Mononuclear cell (primary cell): Measurements from ENCODE around the gene GALNT18. TPM values are rescaled to one million over a fixed set of nuclear protein-coding genes. Genes with fewer than 3 reads are reported as not detected.

Experiments used
- H3K27me3 ChIP-seq: 2 replicates; pipeline ENCODE4 v1.6.0; 2011; ENCODE audit warnings: low read length, control low read depth; ENCODE audit not compliant: insufficient read depth
- H3K4me1 ChIP-seq: 2 replicates; pipeline ENCODE4 v1.5.1; 2011; ENCODE audit warnings: mild to moderate bottlenecking, low read length, control low read depth; ENCODE audit not compliant: insufficient read depth
- H3K4me3 ChIP-seq: 2 replicates; pipeline ENCODE4 v1.5.1; 2011; ENCODE audit warnings: mild to moderate bottlenecking, low read length, moderate library complexity
- H3K9me3 ChIP-seq: 2 replicates; pipeline ENCODE4 v1.5.1; 2011; ENCODE audit warnings: low read depth, mild to moderate bottlenecking, control low read depth, low read length
- total RNA-seq: library from RNA; depleted of rRNA; stranded (reverse); fragments of >200 nt; gene quantifications from one replicate; pipeline ENCODE4 v1.2.3, GENCODE V29; 2012

GALNT18 gene
- total RNA-seq, 1 donor, result 0.21 TPM

DNA sequence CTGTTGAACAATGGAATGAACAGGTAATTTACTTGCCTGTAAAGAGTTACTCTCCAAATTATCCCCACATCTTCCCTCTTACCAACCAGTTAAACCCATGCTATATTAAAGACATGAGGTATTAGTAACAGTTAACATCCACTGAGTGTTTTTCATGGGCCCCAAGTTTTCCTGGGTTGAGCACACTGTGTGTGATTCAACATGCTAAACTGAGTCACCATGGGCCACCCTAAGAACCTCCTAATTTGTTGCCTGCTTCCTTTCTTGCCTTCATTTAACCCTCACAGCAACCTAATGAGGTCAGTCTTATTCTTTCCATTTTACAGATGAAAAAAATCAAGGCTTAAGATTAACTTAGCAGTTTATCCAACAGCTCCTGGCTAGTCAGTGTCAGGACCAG lies 51.0 kb downstream of the GALNT18 start:
- Histone ChIP-seq H3K4me1 (no peaks in the 10 kb centered on the region), H3K27me3 (no peaks in the 10 kb centered on the region), H3K4me3 (no peak overlapping the region), H3K9me3 (no peaks in the 10 kb centered on the region)

DNA sequence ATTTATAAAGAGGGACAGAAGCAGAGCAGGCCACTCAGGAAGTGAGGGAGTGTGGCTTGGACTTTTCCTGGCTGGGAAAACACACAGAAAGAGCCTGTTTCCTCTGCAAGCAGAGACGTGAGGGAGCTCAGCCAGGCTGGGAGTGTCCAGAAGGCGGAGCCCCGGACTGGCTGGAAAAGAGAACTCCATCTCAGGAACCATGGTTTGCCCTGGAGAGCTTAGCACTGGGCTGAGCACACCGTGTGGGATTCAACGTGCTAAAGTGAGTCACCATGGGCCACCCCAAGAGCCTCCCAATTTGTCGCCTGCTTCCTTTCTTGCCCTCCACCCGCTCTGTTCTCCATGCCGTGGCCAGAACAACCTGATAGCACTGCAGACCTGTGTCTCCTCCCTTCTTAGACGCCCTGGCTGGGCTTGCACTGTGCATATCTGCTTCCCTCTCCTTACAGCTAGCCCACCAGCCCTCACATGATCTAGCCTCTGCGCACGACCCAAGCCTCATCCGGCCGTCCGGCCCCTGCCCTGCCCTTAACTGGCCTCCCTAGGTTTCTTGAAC lies 51.8 kb downstream of the GALNT18 start:
- Histone ChIP-seq H3K4me1 (no peaks in the 10 kb centered on the region), H3K9me3 (no peaks in the 10 kb centered on the region), H3K27me3 (no peaks in the 10 kb centered on the region), H3K4me3 (no peak overlapping the region)

DNA sequence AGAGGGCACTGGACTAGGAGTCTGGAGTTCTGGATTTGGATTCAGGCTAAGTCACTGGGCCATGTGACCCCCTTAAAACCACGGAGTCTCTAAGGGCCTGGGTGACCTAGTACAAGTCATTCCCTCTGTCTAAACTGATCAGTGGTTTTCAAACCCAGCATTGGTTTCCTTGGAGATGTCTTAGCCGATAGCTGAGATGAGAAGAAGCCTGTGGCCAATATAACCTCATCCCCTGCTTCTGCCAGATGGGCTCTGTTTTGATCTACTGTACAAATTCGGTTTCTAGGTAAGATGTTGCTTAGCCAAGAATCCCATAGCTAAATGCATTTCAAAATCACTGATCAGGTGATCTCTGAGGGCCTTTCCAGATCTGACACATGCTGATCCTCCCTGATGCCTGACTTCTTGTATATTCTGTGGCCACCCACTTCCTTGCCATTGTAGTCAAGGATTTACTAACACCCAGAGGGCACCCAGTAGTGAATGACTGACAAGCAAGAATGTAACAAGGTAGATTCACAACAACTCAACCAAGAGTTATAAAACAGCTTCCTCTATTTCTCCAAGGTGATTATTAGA lies 53.1 kb downstream of the GALNT18 start:
- Histone ChIP-seq H3K9me3 (no peaks in the 10 kb centered on the region), H3K27me3 (no peaks in the 10 kb centered on the region), H3K4me1 (no peaks in the 10 kb centered on the region), H3K4me3 (no peak overlapping the region)

DNA sequence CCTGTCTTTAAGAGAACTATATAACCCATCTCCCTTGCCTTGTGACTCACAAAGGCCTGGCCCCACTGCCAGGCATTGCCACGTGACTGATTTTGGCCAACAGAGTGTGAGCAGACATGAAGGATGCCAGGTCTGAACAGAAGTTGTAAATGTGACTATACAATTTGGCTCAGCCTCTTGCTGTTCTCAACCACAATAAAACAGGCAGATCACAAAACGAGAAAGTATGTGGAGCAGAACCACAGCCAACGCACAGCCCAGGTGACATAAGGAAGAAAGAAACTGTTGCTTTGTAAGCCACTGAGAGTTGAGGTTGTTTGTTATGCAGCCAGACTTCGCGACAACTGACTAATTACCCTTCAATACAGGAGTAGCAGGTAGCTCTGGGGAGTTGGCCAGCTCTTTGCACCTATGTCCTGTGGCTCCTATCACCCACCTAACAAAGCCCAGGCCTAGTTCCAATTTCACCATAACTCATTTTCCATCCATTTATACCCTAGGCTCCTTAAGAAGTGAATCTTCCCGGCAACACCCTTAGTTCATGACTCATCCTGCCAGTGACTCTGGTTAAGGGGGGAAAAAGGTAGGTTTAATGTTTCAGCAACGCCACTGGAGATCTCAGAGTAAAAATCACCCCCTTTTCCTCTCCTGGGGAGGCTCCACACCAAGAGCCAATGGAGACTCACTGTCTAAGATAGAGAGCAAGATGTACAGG lies 53.7 kb downstream of the GALNT18 start:
- Histone ChIP-seq H3K27me3 (no peaks in the 10 kb centered on the region), H3K4me1 (no peaks in the 10 kb centered on the region), H3K9me3 (no peaks in the 10 kb centered on the region), H3K4me3 (no peak overlapping the region)

DNA sequence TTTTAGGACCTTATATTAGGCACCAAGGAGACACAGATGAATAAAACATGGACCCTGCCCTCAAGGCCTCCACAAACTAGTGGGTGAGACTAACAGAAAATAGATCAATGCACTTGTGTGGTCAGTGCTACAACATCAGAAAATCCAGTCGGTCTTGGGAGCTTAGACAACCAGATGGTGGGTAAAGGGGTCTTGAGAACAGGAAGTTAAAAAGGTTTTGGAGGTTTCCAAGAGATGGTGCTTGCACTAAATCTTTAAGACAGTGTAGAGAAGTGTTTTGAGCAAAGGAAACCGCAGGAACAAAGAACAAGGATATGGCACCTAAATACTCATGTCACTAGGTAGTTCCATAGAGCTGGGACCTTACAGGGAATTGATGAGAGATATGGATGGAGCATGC lies 56.2 kb downstream of the GALNT18 start:
- Histone ChIP-seq H3K4me1 (no peaks in the 10 kb centered on the region), H3K27me3 (no peaks in the 10 kb centered on the region), H3K9me3 (no peaks in the 10 kb centered on the region), H3K4me3 (no peak overlapping the region)

DNA sequence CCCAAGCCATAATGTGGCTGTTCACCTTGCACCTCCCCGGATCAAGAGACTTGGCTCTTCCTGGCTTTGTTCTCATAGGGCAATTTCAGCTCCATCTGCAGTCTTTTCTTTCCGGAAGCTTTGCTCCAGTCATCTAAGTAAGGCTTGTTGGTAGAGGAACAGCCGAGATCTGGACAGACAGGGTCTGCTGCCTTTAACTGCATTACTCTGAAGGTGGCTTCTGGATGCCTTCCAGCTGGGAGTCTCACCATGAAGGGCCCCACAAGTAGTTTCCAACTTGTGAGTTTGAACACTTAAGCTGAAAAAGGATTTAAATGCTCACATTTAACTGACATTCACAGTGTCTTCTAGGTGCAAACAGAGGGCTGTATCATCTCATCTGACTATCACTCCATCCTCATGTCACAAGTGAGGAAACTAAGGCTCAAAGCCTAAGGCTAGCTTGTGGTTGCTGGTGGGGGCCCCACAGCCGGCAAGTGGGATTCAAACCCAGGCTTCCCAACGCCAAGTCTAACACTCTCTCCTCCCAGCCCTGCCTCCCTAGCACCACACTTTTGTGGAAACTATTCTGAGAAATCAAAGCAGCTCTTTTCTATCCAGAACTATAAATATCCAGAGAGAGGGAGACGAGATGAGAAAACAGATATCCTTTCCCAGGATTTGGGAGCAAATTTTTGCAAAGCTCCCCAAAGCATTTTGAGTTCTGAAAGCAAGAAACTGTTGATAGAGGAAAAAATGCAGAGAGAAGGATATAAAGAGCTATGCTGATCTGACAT lies 58.4 kb downstream of the GALNT18 start:
- Histone ChIP-seq H3K9me3 (no peaks in the 10 kb centered on the region), H3K4me3 (no peak overlapping the region), H3K4me1 (no peaks in the 10 kb centered on the region), H3K27me3 (no peaks in the 10 kb centered on the region)

DNA sequence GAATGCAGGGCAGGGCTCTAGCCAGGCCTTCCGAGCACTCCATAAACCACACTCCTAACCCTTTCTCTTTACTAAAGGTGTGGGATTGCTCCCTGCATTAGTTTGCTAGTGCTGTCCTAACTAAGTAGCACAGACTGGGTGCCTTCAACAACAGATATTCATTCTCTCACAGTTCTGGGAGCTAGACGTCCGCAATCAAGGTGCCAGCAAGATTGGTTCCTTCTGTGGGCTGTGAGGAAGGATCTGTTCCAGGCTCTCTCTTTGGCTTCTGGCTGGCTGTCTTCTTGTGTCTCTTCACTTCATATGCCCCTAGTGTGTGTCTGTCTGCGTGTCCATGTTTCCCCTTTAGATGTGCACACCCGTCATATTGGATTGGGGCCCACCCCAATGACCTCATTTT lies 59.8 kb downstream of the GALNT18 start:
- Histone ChIP-seq H3K27me3 (no peaks in the 10 kb centered on the region), H3K4me1 (no peaks in the 10 kb centered on the region), H3K4me3 (no peak overlapping the region), H3K9me3 (no peaks in the 10 kb centered on the region)

DNA sequence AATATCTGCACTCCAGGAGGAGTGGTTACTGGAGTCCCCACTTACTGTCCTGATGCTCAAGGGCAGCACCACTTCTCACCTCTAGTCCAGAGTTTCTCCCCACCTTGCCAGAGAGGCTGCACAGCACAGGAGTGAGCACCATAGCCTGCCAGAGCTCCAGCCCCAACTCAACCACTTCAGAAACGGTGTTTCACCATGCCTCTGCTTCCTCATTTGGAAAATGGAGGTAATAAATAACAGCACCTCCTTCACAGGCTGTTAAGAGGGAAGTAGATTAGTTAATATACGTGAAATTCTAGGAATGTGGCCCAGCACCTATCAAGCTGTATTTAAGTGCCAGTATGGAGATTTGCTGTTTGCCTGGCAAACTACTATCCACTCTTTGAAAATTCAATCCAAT lies 63.0 kb downstream of the GALNT18 start:
- H3K4me3 ChIP-seq, result no peak overlapping the region
- no peaks in the 10 kb centered on the region for H3K4me1 ChIP-seq
- H3K9me3 ChIP-seq, result no peaks in the 10 kb centered on the region
- H3K27me3 ChIP-seq, result no peaks in the 10 kb centered on the region

DNA sequence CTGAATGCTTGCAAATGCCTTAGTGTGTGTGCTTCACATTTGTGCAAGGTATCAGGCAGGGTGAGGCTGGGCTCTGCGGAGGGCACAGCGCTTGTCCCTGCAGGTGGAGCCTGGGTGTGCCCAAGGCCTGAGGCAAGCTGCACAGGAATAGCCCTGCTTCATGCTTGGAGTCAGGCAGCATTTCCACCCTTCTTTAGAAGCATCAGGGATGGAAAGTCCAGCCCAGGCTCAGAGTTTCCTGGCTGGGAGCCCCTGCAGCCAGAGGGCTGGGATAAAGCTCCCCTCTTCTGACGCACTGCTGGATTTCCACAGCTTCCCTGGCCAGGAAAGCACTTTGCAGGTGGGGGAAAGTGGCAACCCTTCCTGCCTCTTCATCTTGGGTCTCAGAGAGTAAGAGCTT lies 63.4 kb downstream of the GALNT18 start:
- Histone ChIP-seq H3K9me3 (no peaks in the 10 kb centered on the region), H3K4me3 (no peak overlapping the region), H3K4me1 (no peaks in the 10 kb centered on the region)

DNA sequence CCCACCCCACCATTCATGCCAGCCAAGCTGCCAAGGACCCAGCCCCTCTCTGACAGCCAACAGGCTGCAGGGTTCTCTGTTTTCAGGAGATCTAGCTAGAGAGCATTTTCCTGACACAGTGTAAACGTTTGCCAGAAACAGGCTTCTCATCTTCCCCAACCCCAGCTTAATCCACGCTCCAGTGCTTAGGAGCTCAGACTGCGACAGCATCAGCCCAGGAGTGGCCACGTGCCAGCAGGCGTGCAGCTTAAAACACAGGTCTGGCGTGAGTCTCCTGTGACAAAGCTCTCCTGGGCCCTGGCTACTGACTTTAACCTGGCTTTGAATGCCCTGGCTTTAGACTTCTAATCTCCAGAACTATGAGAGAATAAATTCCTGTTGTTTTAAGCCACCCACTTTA lies 66.6 kb downstream of the GALNT18 start:
- Histone ChIP-seq H3K4me3 (no peak overlapping the region), H3K4me1 (no peaks in the 10 kb centered on the region), H3K27me3 (no peaks in the 10 kb centered on the region), H3K9me3 (no peaks in the 10 kb centered on the region)

More for the DNA sequence above, 63.4 kb downstream of the GALNT18 start:
- no peaks in the 10 kb centered on the region for H3K27me3 ChIP-seq

DNA sequence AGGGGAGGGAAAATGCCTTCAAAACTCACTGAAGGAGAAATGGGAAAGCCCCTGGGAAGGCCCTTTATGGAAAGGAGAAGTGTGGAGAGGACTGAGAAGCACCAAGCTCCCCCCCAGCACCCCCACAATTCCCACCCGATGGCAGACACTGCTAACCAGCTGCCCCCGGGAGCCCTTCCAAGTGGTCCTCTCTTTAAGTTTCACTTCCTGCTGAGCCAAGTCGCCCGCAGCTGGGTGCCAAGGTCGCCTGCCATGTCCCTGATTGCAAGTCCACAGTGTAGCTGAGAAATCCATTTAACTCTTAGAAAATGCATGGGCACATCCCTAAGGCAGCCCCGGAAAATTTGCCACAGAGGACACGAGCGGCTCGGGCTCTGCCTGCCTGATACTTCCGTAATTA lies 68.2 kb downstream of the GALNT18 start:
- no peaks in the 10 kb centered on the region for H3K4me1 ChIP-seq
- no peak overlapping the region for H3K4me3 ChIP-seq
- no peaks in the 10 kb centered on the region for H3K9me3 ChIP-seq
- H3K27me3 ChIP-seq, result no peaks in the 10 kb centered on the region

DNA sequence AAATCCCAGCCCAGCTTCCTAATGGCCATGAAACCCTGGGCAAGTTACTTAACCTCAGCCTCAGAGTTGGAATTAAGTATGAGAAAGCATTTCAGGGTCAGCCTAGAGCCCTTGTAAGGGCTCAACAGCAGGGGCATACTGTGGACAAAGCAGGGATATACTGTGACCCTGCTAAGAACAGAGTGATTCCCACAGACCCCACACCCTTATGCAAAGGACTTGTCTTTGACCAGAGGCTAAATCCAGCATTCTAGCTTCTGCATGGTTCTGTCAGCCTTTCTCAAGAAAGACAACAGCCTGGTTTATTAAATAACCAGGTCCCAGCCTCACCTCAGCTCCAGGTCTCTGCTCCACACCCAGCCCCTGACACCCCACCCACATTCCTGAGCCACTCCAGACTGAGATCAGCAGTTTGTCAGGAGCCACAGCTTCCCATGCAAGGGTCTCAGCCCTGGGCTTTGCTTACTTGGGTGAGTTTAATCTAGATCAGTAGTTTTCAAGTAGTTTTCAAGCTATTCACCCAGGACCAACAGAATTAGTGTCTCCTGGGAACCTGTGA lies 69.2 kb downstream of the GALNT18 start:
- Histone ChIP-seq H3K9me3 (no peaks in the 10 kb centered on the region), H3K4me3 (no peak overlapping the region), H3K27me3 (no peaks in the 10 kb centered on the region), H3K4me1 (no peaks in the 10 kb centered on the region)

DNA sequence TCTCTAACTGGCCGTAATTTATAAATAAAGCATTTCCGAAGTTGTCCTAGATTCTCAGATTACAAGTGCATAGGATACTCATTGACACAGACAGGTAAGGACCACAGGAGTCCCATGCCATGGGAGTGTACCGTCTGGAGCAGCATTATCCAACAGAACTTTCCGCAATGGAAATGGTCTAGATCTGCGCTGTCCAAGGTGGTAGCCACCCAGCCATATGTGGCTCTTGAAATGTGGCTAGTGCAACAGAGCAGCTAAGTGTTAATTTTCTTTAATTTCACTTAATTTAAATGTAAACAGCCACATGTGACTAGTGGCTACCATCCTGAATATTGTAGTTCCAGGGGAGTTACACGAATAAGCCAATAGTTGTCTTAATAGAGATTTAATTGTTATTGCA lies 71.3 kb downstream of the GALNT18 start:
- Histone ChIP-seq H3K4me3 (no peak overlapping the region), H3K27me3 (no peaks in the 10 kb centered on the region), H3K9me3 (no peaks in the 10 kb centered on the region), H3K4me1 (no peaks in the 10 kb centered on the region)

DNA sequence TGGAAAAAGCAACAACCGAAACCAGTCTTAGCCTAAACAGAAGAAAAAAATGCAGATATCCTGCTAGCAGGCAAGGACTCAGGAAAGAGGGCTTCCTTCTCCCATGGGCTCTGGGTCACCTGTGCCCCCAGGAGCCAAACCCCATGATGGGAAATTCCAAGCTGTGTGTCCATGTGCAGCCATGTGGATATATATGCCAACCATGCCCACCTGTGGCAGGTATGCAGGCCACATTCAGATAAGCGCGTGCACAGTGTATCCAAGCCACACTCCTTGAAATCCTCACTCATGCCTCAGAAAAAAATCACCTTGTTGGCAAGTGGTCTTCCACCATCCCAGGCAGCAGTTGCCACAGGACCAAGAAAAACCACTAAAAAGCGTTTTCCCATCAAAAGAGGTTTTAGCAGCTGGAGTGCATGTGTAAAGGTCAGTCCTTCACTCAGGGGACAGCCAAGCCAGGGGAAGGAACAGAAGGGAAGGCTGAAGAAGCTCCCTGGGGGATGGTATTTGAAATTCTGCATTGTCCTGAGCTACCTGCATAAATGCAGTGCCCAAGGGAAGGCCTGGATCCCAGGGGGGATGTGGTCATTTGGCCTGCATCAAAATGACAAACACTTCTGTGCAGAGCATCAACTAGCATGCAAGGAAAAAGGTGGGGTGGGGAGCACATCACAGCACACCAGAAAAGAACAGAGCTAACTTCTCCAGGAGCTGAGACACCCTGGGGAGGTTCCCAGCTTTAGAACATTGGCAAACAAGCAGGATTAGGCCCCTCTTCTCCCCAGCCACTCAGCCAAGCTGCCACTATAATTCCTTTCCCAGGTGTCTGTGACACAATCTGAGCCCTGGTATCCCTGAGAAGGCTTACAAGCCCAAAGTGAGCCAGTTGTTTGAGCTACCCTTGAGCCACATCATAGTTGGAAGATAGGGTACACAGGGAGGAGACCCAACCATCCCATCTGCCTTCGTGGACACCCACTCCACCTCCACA lies 76.2 kb downstream of the GALNT18 start:
- Histone ChIP-seq H3K4me3 (no peak overlapping the region), H3K27me3 (no peaks in the 10 kb centered on the region), H3K4me1 (no peaks in the 10 kb centered on the region), H3K9me3 (no peaks in the 10 kb centered on the region)
